GM23338 (cell line): ENCODE measurements around the gene IL26. TPM values are rescaled to one million over a fixed set of nuclear protein-coding genes. Genes with fewer than 3 reads are reported as not detected.

Experiments
- ATAC-seq: fragments of 200-7000 bp; cut with Tn5 transposase; 3 replicates; pipeline ENCODE4 v1.9.1; 2020
- DNase-seq: peaks from one replicate; pipeline ENCODE4 v3.0.0-alpha.2; 2015; ENCODE audit warnings: low spot score
- H2AFZ ChIP-seq: fragments of 200-600 bp; sonication (generic); 2 replicates; pipeline ENCODE4 v1.8.0; 2016; ENCODE audit warnings: antibody characterized with exemption, mild to moderate bottlenecking, moderate library complexity
- H3F3A ChIP-seq: fragments of 200-600 bp; sonication (generic); replicated peaks from 2 replicates; pipeline ENCODE4 v1.8.0; 2017; ENCODE audit warnings: antibody characterized with exemption, mixed run types, low read depth
- H3K27ac ChIP-seq: fragments of 200-600 bp; sonication (generic); 2 replicates; pipeline ENCODE4 v1.6.1; 2016; ENCODE audit warnings: low read depth
- H3K27me3 ChIP-seq: fragments of 200-600 bp; sonication (generic); 2 replicates; pipeline ENCODE4 v1.8.0; 2016; ENCODE audit warnings: mild to moderate bottlenecking, mixed run types, moderate library complexity; ENCODE audit not compliant: insufficient read depth
- H3K36me3 ChIP-seq: fragments of 200-600 bp; sonication (generic); 2 replicates; pipeline ENCODE4 v1.8.0; 2016; ENCODE audit warnings: mild to moderate bottlenecking; ENCODE audit not compliant: insufficient read depth
- H3K4me1 ChIP-seq: fragments of 200-600 bp; sonication (generic); 2 replicates; pipeline ENCODE4 v1.8.0; 2016; ENCODE audit warnings: mild to moderate bottlenecking, moderate library complexity; ENCODE audit not compliant: insufficient read depth
- H3K4me2 ChIP-seq: fragments of 200-600 bp; sonication (generic); 2 replicates; pipeline ENCODE4 v1.7.1; 2017; ENCODE audit warnings: mixed run types
- H3K4me3 ChIP-seq: fragments of 200-600 bp; sonication (generic); 2 replicates; pipeline ENCODE4 v1.6.1; 2016; ENCODE audit warnings: mixed run types
- H3K79me2 ChIP-seq: fragments of 200-600 bp; sonication (generic); replicated peaks from 2 replicates; pipeline ENCODE4 v1.8.0; 2017; ENCODE audit warnings: mild to moderate bottlenecking; ENCODE audit not compliant: insufficient read depth
- H3K9me2 ChIP-seq: fragments of 200-600 bp; sonication (generic); 2 replicates; pipeline ENCODE4 v1.8.0; 2017; ENCODE audit not compliant: insufficient read depth
- H4K20me1 ChIP-seq: fragments of 200-600 bp; sonication (generic); replicated peaks from 2 replicates; pipeline ENCODE4 v1.8.0; 2017; ENCODE audit warnings: mild to moderate bottlenecking; ENCODE audit not compliant: insufficient read depth
- H3K27ac Mint-ChIP-seq: 2 replicates; pipeline ENCODE4 v1.8.0; 2020; ENCODE audit warnings: inconsistent platforms, mild to moderate bottlenecking, moderate library complexity, mixed read lengths
- H3K27me3 Mint-ChIP-seq: 3 replicates; pipeline ENCODE4 v1.8.0; 2022; ENCODE audit warnings: low read depth, mild to moderate bottlenecking, moderate library complexity, mixed read lengths, inconsistent platforms; ENCODE audit not compliant: insufficient read depth, poor library complexity
- H3K36me3 Mint-ChIP-seq: 3 replicates; pipeline ENCODE4 v1.8.0; 2021; ENCODE audit warnings: low read depth, mild to moderate bottlenecking, inconsistent platforms, moderate library complexity, mixed read lengths
- H3K4me1 Mint-ChIP-seq: 3 replicates; pipeline ENCODE4 v1.8.0; 2020; ENCODE audit warnings: mild to moderate bottlenecking, inconsistent platforms, mixed read lengths
- H3K4me3 Mint-ChIP-seq: 3 replicates; pipeline ENCODE4 v1.8.0; 2021; ENCODE audit warnings: moderate library complexity, mild to moderate bottlenecking, inconsistent platforms, mixed read lengths
- H3K9me3 Mint-ChIP-seq: 3 replicates; pipeline ENCODE4 v1.8.0; 2020; ENCODE audit warnings: moderate library complexity, mild to moderate bottlenecking, inconsistent platforms, mixed read lengths
- CREB1 ChIP-seq: fragments of 250-450 bp; sonication (Bioruptor Pico); IDR thresholded peaks from 2 replicates; pipeline ENCODE4 v1.5.0; 2020; ENCODE audit warnings: low read depth, mild to moderate bottlenecking, moderate library complexity
- EZH2 ChIP-seq: fragments of 200-600 bp; sonication (generic); IDR thresholded peaks from one replicate; pipeline ENCODE4 v1.8.0; 2017; ENCODE audit warnings: antibody characterized with exemption, mild to moderate bottlenecking, low read depth; ENCODE audit not compliant: unreplicated experiment
- JUNB ChIP-seq: IDR thresholded peaks from one replicate; pipeline ENCODE4 v1.6.1; 2016; ENCODE audit warnings: antibody characterized with exemption; ENCODE audit not compliant: unreplicated experiment
- NANOG ChIP-seq: IDR thresholded peaks from 2 replicates; pipeline ENCODE4 v1.6.1; 2016; ENCODE audit warnings: antibody characterized with exemption, borderline replicate concordance
- POLR2AphosphoS5 ChIP-seq: IDR thresholded peaks from 2 replicates; pipeline ENCODE4 v1.6.1; 2016; ENCODE audit warnings: antibody characterized with exemption, low read depth
- ZNF114 ChIP-seq: fragments of 250-450 bp; sonication (Bioruptor Pico); IDR thresholded peaks from 2 replicates; pipeline ENCODE4 v1.5.0; 2020; ENCODE audit warnings: mild to moderate bottlenecking, moderate library complexity
- ZNF331 ChIP-seq: fragments of 250-450 bp; sonication (Bioruptor Pico); IDR thresholded peaks from 2 replicates; pipeline ENCODE4 v1.5.0; 2020; ENCODE audit warnings: low read depth, mild to moderate bottlenecking, moderate library complexity
- polyA plus RNA-seq: library from polyadenylated mRNA; unstranded; fragments of >200 nt; fragmentation: Nextera tagmentation; extraction: Ambion mirVana; gene quantifications from 2 replicates; pipeline ENCODE4 v1.2.1, GENCODE V29; 2016
- total RNA-seq: library from RNA; depleted of rRNA; stranded (reverse); fragments of >200 nt; shearing (Covaris generic); gene quantifications from 2 replicates; pipeline ENCODE4 v1.2.3, GENCODE V29; 2014
- TF ChIP-seq, protein P1 (sequence below): IDR thresholded peaks from 2 replicates; pipeline ENCODE4 v1.6.1; 2016; ENCODE audit warnings: antibody characterized with exemption
- TF ChIP-seq, protein P2 (sequence below), 2 experiments: fragments of 200-600 bp in 1 of 2; sonication (generic) in 1 of 2; conservative IDR thresholded peaks; 2 replicates each; pipeline versions ENCODE4 v1.5.1 to v1.6.1; 2016 to 2017; ENCODE audit warnings: antibody characterized with exemption in 2 of 2, low read depth in 2 of 2, mild to moderate bottlenecking in 2 of 2, moderate library complexity in 1 of 2

Gene IL26
- total and polyA plus RNA-seq, 2 experiments from 2014 or later, result not detected

DNA sequence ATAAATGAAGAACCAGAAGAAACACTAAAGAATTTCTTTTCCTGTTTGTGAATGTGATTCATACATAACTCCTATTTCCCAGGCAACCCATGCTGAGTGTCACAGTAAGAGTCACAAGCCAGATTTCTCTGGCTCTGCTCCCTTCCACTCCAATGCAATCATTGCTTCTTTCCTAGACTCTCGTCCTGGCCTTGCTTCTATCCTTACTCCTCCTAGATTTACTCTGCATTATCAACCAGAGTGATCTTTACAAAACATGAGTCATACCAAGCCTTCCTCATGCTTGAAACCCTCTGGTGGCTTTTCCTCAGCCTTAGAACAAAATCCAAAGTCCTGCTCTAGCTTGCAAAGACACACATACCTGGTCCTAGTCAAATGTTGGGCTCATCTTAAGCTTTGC, 14.5 kb upstream of the IL26 start (continued):
- TF ChIP-seq, protein P1, sequence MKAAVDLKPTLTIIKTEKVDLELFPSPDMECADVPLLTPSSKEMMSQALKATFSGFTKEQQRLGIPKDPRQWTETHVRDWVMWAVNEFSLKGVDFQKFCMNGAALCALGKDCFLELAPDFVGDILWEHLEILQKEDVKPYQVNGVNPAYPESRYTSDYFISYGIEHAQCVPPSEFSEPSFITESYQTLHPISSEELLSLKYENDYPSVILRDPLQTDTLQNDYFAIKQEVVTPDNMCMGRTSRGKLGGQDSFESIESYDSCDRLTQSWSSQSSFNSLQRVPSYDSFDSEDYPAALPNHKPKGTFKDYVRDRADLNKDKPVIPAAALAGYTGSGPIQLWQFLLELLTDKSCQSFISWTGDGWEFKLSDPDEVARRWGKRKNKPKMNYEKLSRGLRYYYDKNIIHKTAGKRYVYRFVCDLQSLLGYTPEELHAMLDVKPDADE, result no peak

DNA sequence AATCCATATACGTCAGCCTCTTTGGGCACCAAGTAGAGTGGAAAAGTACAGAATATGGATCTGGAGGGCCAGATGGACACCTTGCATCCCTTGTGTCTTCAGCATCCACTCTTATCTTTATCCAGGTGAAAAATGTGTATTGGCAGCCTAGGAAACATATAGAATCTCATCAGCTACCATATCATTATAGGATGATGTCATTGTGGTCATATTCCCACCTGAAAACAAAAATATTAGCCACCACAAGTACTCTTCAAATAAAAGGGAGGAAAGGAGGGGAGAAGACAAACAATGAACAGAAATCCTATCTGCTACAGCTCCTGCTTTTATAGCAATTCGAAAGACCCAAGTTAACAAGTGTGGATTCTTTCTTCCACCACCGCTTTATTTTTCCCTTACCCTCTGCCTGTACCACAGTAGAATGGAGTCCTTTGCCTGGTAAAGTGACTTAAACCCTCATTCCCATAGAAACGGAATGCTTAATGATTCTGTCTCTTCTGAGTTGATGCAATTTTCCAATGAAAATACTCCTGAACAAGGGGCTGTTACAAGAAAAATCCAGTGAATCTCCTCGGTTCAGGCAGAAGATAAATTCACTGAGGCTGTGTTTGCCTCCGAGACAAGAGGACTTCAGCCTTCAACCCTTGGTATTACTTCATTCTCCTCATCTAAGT, 13.8 kb upstream of the IL26 start:
- no peak for DNase-seq
- no peaks in the 10 kb centered on the region for H3F3A ChIP-seq
- peaks cover 10% of the 10 kb centered on the region; the same call in 1 of the 2 replicates for H3K9me2 ChIP-seq
- no peaks in the 10 kb centered on the region for H3K79me2 ChIP-seq
- TF ChIP-seq CREB1 (CRISPR knock-in tag) (no peak), POLR2AphosphoS5 (no peak), NANOG (no peak), ZNF114 (no peak), JUNB (no peak)
- TF ChIP-seq, protein P1, result no peak
- TF ChIP-seq, protein P2, sequence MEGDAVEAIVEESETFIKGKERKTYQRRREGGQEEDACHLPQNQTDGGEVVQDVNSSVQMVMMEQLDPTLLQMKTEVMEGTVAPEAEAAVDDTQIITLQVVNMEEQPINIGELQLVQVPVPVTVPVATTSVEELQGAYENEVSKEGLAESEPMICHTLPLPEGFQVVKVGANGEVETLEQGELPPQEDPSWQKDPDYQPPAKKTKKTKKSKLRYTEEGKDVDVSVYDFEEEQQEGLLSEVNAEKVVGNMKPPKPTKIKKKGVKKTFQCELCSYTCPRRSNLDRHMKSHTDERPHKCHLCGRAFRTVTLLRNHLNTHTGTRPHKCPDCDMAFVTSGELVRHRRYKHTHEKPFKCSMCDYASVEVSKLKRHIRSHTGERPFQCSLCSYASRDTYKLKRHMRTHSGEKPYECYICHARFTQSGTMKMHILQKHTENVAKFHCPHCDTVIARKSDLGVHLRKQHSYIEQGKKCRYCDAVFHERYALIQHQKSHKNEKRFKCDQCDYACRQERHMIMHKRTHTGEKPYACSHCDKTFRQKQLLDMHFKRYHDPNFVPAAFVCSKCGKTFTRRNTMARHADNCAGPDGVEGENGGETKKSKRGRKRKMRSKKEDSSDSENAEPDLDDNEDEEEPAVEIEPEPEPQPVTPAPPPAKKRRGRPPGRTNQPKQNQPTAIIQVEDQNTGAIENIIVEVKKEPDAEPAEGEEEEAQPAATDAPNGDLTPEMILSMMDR (conservative IDR thresholded peaks at IDR 0.05; ENCODE audit: low read depth in 2 of 2), result no peak
- no peak overlapping the region for H2AFZ ChIP-seq
- no peaks in the 10 kb centered on the region for H3K27me3 ChIP-seq
- Mint-ChIP-seq H3K27ac (no peak overlapping the region), H3K27me3 (no peaks in the 10 kb centered on the region), H3K4me1 (no peaks in the 10 kb centered on the region; the same call in 2 of the 3 replicates), H3K4me3 (no peak overlapping the region), H3K9me3 (no peaks in the 10 kb centered on the region), H3K36me3 (no peaks in the 10 kb centered on the region)
- H3K4me2 ChIP-seq, result no peak overlapping the region
- H3K4me1 ChIP-seq, result no peaks in the 10 kb centered on the region
- no peaks in the 10 kb centered on the region for H3K36me3 ChIP-seq
- H4K20me1 ChIP-seq, result no peaks in the 10 kb centered on the region
- ATAC-seq, result no peak
- no peak overlapping the region for H3K27ac ChIP-seq
- no peak overlapping the region for H3K4me3 ChIP-seq

DNA sequence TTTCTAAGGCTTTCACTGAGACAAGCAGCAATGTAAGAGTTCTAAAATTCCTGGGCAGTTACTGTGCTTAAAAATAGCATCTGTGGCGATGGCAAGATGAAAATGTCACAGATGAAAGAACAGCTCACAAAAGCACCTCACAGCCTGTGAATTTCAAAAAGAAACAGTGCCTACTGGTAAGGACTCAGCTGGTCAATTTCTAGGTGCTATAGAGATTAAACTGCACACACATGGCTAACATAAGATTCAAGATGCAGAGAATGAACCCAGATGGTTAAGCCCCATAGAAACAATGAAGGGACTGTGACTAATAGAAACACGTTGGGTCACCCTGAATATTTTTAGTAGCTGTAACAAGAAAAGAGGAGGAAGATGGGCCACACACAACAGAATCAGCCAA, 12.0 kb upstream of the IL26 start:
- Histone ChIP-seq H3F3A (no peaks in the 10 kb centered on the region), H3K27ac (no peak overlapping the region), H3K27me3 (no peaks in the 10 kb centered on the region), H3K4me1 (no peaks in the 10 kb centered on the region), H3K9me2 (peaks cover 2% of the 10 kb centered on the region; the same call in 1 of the 2 replicates), H3K4me2 (no peak overlapping the region), H2AFZ (peak overlapping the region; percentile 69; the same call in 1 of the 2 replicates), H3K4me3 (no peak overlapping the region), H4K20me1 (no peaks in the 10 kb centered on the region), H3K79me2 (no peaks in the 10 kb centered on the region), H3K36me3 (no peaks in the 10 kb centered on the region)
- H3K4me3 Mint-ChIP-seq, result no peak overlapping the region
- no peak for ATAC-seq
- TF ChIP-seq, protein P2 (conservative IDR thresholded peaks at IDR 0.05; ENCODE audit: low read depth in 2 of 2), result no peak
- TF ChIP-seq ZNF331 (CRISPR knock-in tag) (no peak), EZH2 (no peak), POLR2AphosphoS5 (no peak), NANOG (no peak)
- TF ChIP-seq, protein P1, result no peak
- no peak for DNase-seq
- no peaks in the 10 kb centered on the region for H3K9me3 Mint-ChIP-seq
- H3K27ac Mint-ChIP-seq, result no peak overlapping the region
- no peaks in the 10 kb centered on the region; the same call in 1 of the 3 replicates for H3K4me1 Mint-ChIP-seq
- H3K36me3 Mint-ChIP-seq, result no peaks in the 10 kb centered on the region
- H3K27me3 Mint-ChIP-seq, result no peaks in the 10 kb centered on the region
